HepG2 (cell line): ENCODE measurements around the gene CLDN15. TPM values are rescaled to one million over a fixed set of nuclear protein-coding genes. Genes with fewer than 3 reads are reported as not detected.

ENCODE experiments used
- AKAP8 ChIP-seq: sonication (generic); formaldehyde crosslinking; IDR thresholded peaks from 2 replicates; pipeline ENCODE4 v1.5.1; 2020; ENCODE audit warnings: mild to moderate bottlenecking, missing genetic modification reagents
- DR1 ChIP-seq: sonication (generic); formaldehyde crosslinking; IDR thresholded peaks from 2 replicates; pipeline ENCODE4 v1.8.0; 2021; ENCODE audit warnings: mild to moderate bottlenecking, missing genetic modification reagents, inconsistent platforms
- EED ChIP-seq: sonication (generic); formaldehyde crosslinking; IDR thresholded peaks from 2 replicates; pipeline ENCODE4 v1.5.0; 2020; ENCODE audit warnings: mild to moderate bottlenecking, missing genetic modification reagents
- GATAD2A ChIP-seq: IDR thresholded peaks from 2 replicates; pipeline ENCODE4 v1.6.1; 2016
- HNRNPUL1 ChIP-seq: fragments of 200-400 bp; formaldehyde crosslinking; IDR thresholded peaks from 2 replicates; pipeline ENCODE4 v1.6.1; 2017; ENCODE audit warnings: low read depth, mild to moderate bottlenecking, low read length, moderate library complexity
- ISL2 ChIP-seq: sonication (generic); formaldehyde crosslinking; IDR thresholded peaks from 2 replicates; pipeline ENCODE4 v1.5.0; 2020; ENCODE audit warnings: missing genetic modification reagents
- NBN ChIP-seq: fragments of 450-650 bp; conservative IDR thresholded peaks from 2 replicates; pipeline ENCODE4 v1.6.1; 2017
- NR2F6 ChIP-seq, 2 experiments: IDR thresholded peaks; 2 replicates each; pipeline ENCODE4 v1.6.1; 2016; ENCODE audit warnings: antibody characterized with exemption in 1 of 2, mild to moderate bottlenecking in 1 of 2
- SETDB1 ChIP-seq: sonication (generic); formaldehyde crosslinking; IDR thresholded peaks from 2 replicates; pipeline ENCODE4 v1.5.1; 2020; ENCODE audit warnings: missing genetic modification reagents, mild to moderate bottlenecking, borderline replicate concordance
- SKI ChIP-seq: fragments of 450-650 bp; IDR thresholded peaks from one replicate; pipeline ENCODE4 v1.6.1; 2018; ENCODE audit warnings: mild to moderate bottlenecking; ENCODE audit not compliant: partially characterized antibody
- SNAPC2 ChIP-seq: sonication (generic); formaldehyde crosslinking; IDR thresholded peaks from 2 replicates; pipeline ENCODE4 v1.8.1; 2022; ENCODE audit warnings: mild to moderate bottlenecking, missing genetic modification reagents
- SP5 ChIP-seq: IDR thresholded peaks from 2 replicates; pipeline ENCODE4 v1.6.1; 2016; ENCODE audit warnings: low read depth, borderline replicate concordance
- SRSF1 ChIP-seq: fragments of 200-400 bp; formaldehyde crosslinking; optimal IDR thresholded peaks from 2 replicates; pipeline ENCODE3; 2017; ENCODE audit warnings: mild to moderate bottlenecking, low read depth, low read length, moderate library complexity
- TARDBP ChIP-seq: sonication (generic); formaldehyde crosslinking; IDR thresholded peaks from 2 replicates; pipeline ENCODE4 v1.8.0; 2022; ENCODE audit warnings: mild to moderate bottlenecking, missing genetic modification reagents
- ZKSCAN1 ChIP-seq: fragments of 150-350 bp; IDR thresholded peaks from 2 replicates; pipeline ENCODE4 v1.6.1; 2014; ENCODE audit warnings: low read length
- ZNF3 ChIP-seq: IDR thresholded peaks from 2 replicates; pipeline ENCODE4 v1.7.0; 2017; ENCODE audit warnings: inconsistent platforms
- ZNF547 ChIP-seq: sonication (generic); formaldehyde crosslinking; IDR thresholded peaks from 2 replicates; pipeline ENCODE4 v1.5.1; 2020; ENCODE audit warnings: mild to moderate bottlenecking, missing genetic modification reagents
- ZNF556 ChIP-seq: sonication (generic); formaldehyde crosslinking; IDR thresholded peaks from 2 replicates; pipeline ENCODE4 v1.4.0; 2020; ENCODE audit warnings: mild to moderate bottlenecking, missing genetic modification reagents, borderline replicate concordance
- ZNF572 ChIP-seq: sonication (generic); formaldehyde crosslinking; IDR thresholded peaks from 2 replicates; pipeline ENCODE4 v1.5.1; 2020; ENCODE audit warnings: mild to moderate bottlenecking, missing genetic modification reagents
- polyA plus RNA-seq, 8 experiments: library from polyadenylated mRNA; depleted of rRNA in 3 of 8; stranded (reverse) in 7 of 8; unstranded in 1 of 8; fragments of >200 nt; fragmentation: Illumina TruSeq in 4 of 8; extraction: Trizol in 4 of 8; gene quantifications; 2 replicates each; pipeline versions ENCODE4 v1.2.1 to v1.2.3, GENCODE V29; 2011 to 2016; ENCODE audit warnings: low read depth in 4 of 8, missing spikeins in 1 of 8, mixed read lengths in 1 of 8; ENCODE audit not compliant: insufficient read depth in 1 of 8
- total RNA-seq, 5 experiments: library from RNA; depleted of rRNA; stranded (reverse); fragments of >200 nt; fragmentation: Illumina TruSeq; extraction: Trizol; gene quantifications; 2 replicates each; pipeline ENCODE4 v1.2.3, GENCODE V29; 2016; ENCODE audit warnings: low read depth in 1 of 5
- TF ChIP-seq, protein P1 (sequence below): IDR thresholded peaks from 2 replicates; pipeline ENCODE4 v1.6.1; 2016; ENCODE audit warnings: low read depth, control low read depth
- TF ChIP-seq, protein P2 (sequence below): sonication (generic); formaldehyde crosslinking; IDR thresholded peaks from 2 replicates; pipeline ENCODE4 v1.8.0; 2022; ENCODE audit warnings: missing genetic modification reagents, mild to moderate bottlenecking, borderline replicate concordance
- TF ChIP-seq, protein P3 (sequence below), 2 experiments: sonication (generic) in 1 of 2; formaldehyde crosslinking in 1 of 2; IDR thresholded peaks; 2 replicates each; pipeline versions ENCODE4 v1.4.0 to v1.6.1; 2018 to 2020; ENCODE audit warnings: missing genetic modification reagents in 2 of 2, borderline replicate concordance in 1 of 2, low read depth in 1 of 2, mild to moderate bottlenecking in 1 of 2, missing biosample characterization in 1 of 2
- TF ChIP-seq, protein P4 (sequence below): fragments of 450-650 bp; IDR thresholded peaks from 2 replicates; pipeline ENCODE4 v1.6.1; 2016

CLDN15 gene
- total and polyA plus RNA-seq, 2 of the 13 experiments (the other 11 are each of a cell fraction or from before 2014, with no cell fraction given): 7.1 to 17.8 TPM

DNA sequence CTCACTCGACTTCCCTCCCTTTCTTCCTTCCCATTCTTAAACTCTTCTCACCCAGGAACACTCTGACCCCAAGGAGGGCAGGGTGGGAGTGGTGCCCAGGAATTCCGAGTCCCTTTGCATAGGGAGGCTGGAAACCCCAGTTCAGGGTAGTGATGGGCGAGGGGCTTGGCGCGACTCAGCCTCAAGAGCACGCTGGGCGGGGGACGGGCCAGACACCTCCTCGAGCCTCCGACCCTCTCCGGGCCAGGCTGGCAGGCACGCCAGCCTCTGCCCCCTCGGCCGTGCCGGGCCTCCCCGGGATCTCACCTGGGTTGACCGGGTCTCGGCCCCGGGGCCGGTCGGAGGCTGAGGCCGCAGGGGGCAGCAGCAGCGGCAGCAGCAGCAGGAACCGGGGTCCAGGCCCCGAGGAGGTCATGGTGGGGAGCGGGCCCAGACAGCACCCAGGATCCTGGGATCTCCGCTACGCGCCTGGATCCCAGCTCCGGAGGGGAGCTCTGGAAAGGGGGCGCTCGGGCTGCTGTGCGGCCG lies 20.7 kb downstream of the CLDN15 start (continued):
- TF ChIP-seq TARDBP (no peak), ISL2 (CRISPR knock-in tag) (no peak), ZKSCAN1 (no peak), SRSF1 (no peak), ZNF547 (0 out of 2 replicates have a peak, but pooled peaks have one; percentile 11), NBN (no peak), DR1 (CRISPR knock-in tag) (no peak), EED (no peak), AKAP8 (CRISPR knock-in tag) (no peak), SP5 (CRISPR knock-in tag) (no peak), SETDB1 (no peak), ZNF3 (CRISPR knock-in tag) (no peak), NR2F6 (IDR thresholded peaks at IDR 0.05) (no peak), NR2F6 (CRISPR knock-in tag; IDR thresholded peaks at IDR 0.05) (no peak), GATAD2A (CRISPR knock-in tag) (no peak), HNRNPUL1 (no peak), SNAPC2 (no peak), SKI (no peak), ZNF556 (CRISPR knock-in tag) (no peak), ZNF572 (CRISPR knock-in tag) (no peak; the same call in 1 of the 2 replicates)
- TF ChIP-seq, protein P1, sequence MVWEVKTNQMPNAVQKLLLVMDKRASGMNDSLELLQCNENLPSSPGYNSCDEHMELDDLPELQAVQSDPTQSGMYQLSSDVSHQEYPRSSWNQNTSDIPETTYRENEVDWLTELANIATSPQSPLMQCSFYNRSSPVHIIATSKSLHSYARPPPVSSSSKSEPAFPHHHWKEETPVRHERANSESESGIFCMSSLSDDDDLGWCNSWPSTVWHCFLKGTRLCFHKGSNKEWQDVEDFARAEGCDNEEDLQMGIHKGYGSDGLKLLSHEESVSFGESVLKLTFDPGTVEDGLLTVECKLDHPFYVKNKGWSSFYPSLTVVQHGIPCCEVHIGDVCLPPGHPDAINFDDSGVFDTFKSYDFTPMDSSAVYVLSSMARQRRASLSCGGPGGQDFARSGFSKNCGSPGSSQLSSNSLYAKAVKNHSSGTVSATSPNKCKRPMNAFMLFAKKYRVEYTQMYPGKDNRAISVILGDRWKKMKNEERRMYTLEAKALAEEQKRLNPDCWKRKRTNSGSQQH (CRISPR knock-in tag): no peak
- TF ChIP-seq, protein P2, sequence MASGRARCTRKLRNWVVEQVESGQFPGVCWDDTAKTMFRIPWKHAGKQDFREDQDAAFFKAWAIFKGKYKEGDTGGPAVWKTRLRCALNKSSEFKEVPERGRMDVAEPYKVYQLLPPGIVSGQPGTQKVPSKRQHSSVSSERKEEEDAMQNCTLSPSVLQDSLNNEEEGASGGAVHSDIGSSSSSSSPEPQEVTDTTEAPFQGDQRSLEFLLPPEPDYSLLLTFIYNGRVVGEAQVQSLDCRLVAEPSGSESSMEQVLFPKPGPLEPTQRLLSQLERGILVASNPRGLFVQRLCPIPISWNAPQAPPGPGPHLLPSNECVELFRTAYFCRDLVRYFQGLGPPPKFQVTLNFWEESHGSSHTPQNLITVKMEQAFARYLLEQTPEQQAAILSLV: no peak
- TF ChIP-seq, protein P3, sequence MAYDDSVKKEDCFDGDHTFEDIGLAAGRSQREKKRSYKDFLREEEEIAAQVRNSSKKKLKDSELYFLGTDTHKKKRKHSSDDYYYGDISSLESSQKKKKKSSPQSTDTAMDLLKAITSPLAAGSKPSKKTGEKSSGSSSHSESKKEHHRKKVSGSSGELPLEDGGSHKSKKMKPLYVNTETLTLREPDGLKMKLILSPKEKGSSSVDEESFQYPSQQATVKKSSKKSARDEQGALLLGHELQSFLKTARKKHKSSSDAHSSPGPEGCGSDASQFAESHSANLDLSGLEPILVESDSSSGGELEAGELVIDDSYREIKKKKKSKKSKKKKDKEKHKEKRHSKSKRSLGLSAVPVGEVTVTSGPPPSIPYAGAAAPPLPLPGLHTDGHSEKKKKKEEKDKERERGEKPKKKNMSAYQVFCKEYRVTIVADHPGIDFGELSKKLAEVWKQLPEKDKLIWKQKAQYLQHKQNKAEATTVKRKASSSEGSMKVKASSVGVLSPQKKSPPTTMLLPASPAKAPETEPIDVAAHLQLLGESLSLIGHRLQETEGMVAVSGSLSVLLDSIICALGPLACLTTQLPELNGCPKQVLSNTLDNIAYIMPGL (CRISPR knock-in tag; IDR thresholded peaks at IDR 0.05; ENCODE audit: borderline replicate concordance in 1 of 2, low read depth in 1 of 2): peak in 1 of 2 experiments; percentile 63; a peak in 1 of 4 replicates
- TF ChIP-seq, protein P4, sequence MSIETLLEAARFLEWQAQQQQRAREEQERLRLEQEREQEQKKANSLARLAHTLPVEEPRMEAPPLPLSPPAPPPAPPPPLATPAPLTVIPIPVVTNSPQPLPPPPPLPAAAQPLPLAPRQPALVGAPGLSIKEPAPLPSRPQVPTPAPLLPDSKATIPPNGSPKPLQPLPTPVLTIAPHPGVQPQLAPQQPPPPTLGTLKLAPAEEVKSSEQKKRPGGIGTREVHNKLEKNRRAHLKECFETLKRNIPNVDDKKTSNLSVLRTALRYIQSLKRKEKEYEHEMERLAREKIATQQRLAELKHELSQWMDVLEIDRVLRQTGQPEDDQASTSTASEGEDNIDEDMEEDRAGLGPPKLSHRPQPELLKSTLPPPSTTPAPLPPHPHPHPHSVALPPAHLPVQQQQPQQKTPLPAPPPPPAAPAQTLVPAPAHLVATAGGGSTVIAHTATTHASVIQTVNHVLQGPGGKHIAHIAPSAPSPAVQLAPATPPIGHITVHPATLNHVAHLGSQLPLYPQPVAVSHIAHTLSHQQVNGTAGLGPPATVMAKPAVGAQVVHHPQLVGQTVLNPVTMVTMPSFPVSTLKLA: no peak
